DND-41 (cell line): ENCODE results near the gene ARVCF.

ENCODE experiments used
- EZH2 ChIP-seq: IDR thresholded peaks from 3 replicates; pipeline ENCODE4 v1.6.1; 2012; ENCODE audit warnings: borderline replicate concordance, low read depth, mild to moderate bottlenecking, moderate library complexity, low read length, inconsistent platforms; ENCODE audit not compliant: severe bottlenecking
- TF ChIP-seq, protein P1 (sequence below): IDR thresholded peaks from 2 replicates; pipeline ENCODE4 v1.5.1; 2012; ENCODE audit warnings: borderline replicate concordance, low read length, moderate library complexity, mild to moderate bottlenecking; ENCODE audit not compliant: poor library complexity, severe bottlenecking; ENCODE audit errors: extremely low read depth

GRCh38 chr22:20003304-20003703 is 13.3 kb downstream of the ARVCF start:
- TF ChIP-seq, protein P1, sequence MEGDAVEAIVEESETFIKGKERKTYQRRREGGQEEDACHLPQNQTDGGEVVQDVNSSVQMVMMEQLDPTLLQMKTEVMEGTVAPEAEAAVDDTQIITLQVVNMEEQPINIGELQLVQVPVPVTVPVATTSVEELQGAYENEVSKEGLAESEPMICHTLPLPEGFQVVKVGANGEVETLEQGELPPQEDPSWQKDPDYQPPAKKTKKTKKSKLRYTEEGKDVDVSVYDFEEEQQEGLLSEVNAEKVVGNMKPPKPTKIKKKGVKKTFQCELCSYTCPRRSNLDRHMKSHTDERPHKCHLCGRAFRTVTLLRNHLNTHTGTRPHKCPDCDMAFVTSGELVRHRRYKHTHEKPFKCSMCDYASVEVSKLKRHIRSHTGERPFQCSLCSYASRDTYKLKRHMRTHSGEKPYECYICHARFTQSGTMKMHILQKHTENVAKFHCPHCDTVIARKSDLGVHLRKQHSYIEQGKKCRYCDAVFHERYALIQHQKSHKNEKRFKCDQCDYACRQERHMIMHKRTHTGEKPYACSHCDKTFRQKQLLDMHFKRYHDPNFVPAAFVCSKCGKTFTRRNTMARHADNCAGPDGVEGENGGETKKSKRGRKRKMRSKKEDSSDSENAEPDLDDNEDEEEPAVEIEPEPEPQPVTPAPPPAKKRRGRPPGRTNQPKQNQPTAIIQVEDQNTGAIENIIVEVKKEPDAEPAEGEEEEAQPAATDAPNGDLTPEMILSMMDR, result no peak
- TF ChIP-seq EZH2, result no peak
